ENCODE measurements around the gene C12orf57. TPM values are rescaled to one million over a fixed set of nuclear protein-coding genes. Genes with fewer than 3 reads are reported as not detected.

Gene C12orf57
- total RNA-seq, 1 experiment from 2014 or later = 158 TPM

GRCh38 chr12:6965026-6965661 lies 21.3 kb downstream of the C12orf57 start (continued):
- TF ChIP-seq ATF6 (CRISPR knock-in tag; IDR thresholded peaks at IDR 0.05) (no peak), SOX15 (CRISPR knock-in tag; IDR thresholded peaks at IDR 0.05) (no peak), MLX (CRISPR knock-in tag; IDR thresholded peaks at IDR 0.05) (no peak), ETV6 (CRISPR knock-in tag; IDR thresholded peaks at IDR 0.05) (peak; percentile 75), AR (CRISPR knock-in tag; IDR thresholded peaks at IDR 0.05) (no peak), ZNF416 (CRISPR knock-in tag; IDR thresholded peaks at IDR 0.05) (no peak), TCF7 (CRISPR knock-in tag; IDR thresholded peaks at IDR 0.05; ENCODE audit: low read depth) (no peak), CREM (CRISPR knock-in tag; IDR thresholded peaks at IDR 0.05) (no peak), ZSCAN18 (CRISPR knock-in tag; IDR thresholded peaks at IDR 0.05) (no peak)

- ChIA-PET CTCF (interaction anchor here (1.0 to 9.7 kb wide), 5 partner anchors 14 to 143 kb away, joined by 3 to 296 read pairs (median 16); partner anchors contain the start of genes C12orf57, C1RL, PTPN6 and RNU7-1), POLR2A (interaction anchor here (6.6 kb wide), 1 partner anchor 21 kb away, joined by 167 read pairs; the partner anchor contains the start of genes C12orf57 and RNU7-1)
- Mint-ChIP-seq H3K27me3 (ENCODE audit: low read depth) (no peaks in the 10 kb centered on the region), H3K27ac (peak overlapping the region; percentile 91), H3K4me3 (no peak overlapping the region), H3K36me3 (peaks cover 46% of the 10 kb centered on the region), H3K4me1 (peaks cover 56% of the 10 kb centered on the region), H3K9me3 (no peaks in the 10 kb centered on the region)
- ATAC-seq (no peak), DNase-seq (ENCODE audit: low spot score) (no peak)
- TF ChIP-seq SMAD4 (CRISPR knock-in tag; IDR thresholded peaks at IDR 0.05) (no peak), PRDM15 (CRISPR knock-in tag; IDR thresholded peaks at IDR 0.05) (no peak), ATF6 (CRISPR knock-in tag; IDR thresholded peaks at IDR 0.05) (no peak), IRF1 (CRISPR knock-in tag; IDR thresholded peaks at IDR 0.05) (no peak), TEAD4 (CRISPR knock-in tag; IDR thresholded peaks at IDR 0.05) (no peak), NFATC4 (CRISPR knock-in tag; IDR thresholded peaks at IDR 0.05) (no peak), FOXK1 (CRISPR knock-in tag; IDR thresholded peaks at IDR 0.05) (no peak), ARID4B (CRISPR knock-in tag; IDR thresholded peaks at IDR 0.05; ENCODE audit: borderline replicate concordance) (no peak), CREB1 (CRISPR knock-in tag; IDR thresholded peaks at IDR 0.05) (no peak)
These were observed 21.9 kb downstream of the C12orf57 start for GRCh38 chr12:6965714-6966113.
